DLD1 (cell line): ENCODE results near the gene TMEM129.

Source experiments
- in situ Hi-C: cut with HindIII; loops from 2 replicates; pipeline ENCODE4 v1.10.0; 2017; ENCODE audit warnings: low sequenced_read_pairs

TMEM129 gene

DNA sequence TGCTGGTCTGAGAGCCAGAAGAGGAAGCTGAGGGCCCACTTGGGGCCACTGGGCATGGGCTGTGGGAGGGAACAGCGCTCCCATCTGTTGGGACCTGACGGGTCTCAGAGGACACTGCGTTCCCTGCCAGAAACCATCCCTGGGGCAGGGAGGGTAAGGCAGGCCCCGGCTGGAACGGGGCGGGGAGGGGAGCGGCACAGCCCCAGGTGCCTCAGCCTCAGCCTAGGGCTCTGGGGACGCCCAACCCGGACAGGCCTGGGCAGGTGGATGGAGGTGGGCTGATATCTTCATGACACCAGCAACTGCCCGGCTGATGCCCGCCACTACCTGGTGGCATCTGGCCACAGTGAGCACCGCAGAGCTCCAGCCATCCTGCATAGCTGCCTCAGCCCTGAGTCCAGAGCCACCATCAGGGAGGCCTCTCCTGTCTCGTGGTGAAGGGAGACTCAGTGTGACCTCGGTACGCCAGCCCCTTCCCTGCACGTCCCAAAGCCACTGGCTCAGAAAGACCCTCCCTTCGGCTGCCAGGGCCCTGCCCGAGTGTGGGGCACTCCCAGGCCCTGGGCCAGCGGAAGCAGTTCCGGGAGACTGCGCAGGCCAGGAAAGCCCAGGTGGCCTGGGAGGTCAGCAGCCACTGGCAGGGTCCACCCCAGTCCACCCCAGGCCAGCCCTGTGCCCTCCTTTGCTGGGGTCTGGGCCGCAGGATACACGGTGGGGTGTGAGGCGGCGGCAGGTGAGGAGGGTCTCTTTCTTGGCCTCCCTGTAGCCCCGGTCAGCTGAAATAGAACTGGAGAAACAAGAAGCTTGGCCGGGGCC, 37.4 kb upstream of the TMEM129 start:
- in situ Hi-C loops: no loop called here

DNA sequence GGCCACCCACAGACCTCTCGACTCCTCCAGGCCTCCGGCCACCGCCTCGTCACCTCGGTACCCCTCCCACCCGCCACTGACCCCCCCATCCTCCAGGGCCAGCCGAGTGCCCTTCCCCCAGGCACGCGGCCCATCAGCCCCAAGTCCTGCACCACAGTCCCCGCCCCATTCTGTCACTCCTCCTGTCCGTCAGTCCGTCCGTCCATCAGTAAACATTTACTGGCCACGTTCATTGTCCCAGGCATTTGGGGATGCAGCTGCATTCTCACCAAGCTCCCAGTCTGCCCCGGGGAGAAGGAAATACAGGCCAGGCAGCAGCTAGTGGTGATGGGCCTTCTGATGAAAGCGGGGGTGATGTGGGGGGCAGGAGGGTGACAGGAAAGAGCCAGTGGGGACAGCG, 36.7 kb upstream of the TMEM129 start:
- in situ Hi-C loops: no loop called here

DNA sequence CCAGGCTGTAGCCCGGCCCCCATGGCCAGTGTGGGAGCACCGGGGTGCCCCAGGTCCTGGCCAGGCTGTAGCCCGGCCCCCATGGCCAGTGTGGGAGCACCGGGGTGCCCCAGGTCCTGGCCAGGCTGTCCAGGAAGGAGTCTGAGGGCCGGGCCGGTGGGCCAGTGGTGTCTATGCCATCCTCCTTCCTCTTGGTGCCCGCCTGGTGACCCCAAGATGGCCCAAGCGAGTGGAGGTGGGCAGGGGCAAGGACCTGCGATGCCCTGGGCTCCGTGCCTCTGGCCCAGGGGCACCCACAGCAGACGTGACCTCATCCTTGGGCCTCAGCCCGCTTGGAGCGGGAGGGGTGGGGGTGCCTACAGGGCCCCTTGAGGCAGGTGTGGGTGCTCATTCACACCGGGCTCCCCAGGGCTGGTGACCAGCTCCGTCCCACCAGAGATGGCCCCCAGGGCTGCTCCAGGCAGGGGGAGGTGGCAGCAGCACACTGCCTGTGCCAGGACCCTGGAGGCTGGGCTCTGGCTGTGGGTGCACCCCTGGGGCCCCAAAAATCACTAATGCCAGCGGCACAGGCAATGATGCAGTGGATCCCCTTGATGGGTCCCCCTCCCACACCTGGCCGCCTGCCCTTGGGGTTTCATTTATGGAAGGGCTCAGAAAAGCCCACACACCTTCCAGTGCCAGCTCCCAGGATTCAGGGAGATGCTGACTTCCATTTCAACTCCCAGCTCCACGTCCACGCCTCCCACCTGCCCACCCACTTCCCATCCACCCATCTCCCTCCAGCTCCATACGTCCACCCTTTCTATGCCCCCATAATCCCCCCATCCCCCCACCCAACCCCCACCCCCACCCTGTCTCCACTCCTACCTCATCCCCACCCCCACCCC, 36.0 kb upstream of the TMEM129 start:
- in situ Hi-C loops: no loop called here

DNA sequence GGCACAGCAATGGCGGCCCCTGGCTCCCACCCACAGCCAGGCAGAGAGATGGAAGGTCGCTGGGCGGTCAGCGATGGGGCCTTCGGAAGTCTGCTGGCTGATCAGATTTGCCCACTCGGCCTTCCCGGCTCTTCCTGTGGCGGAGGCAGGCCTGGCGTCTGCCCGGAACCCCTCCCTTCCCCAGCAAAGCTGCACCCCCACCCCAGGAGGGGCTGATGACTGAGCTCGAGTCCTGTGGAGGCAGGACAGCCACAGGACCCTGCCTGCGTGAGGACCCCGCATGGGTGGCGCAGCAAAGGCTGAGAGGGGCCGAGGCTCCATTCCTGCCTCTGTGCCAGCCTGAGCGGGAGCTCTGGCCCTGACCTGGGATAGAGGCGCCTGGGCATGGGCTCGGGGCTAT, 35.0 kb upstream of the TMEM129 start:
- in situ Hi-C loops: no loop called here

DNA sequence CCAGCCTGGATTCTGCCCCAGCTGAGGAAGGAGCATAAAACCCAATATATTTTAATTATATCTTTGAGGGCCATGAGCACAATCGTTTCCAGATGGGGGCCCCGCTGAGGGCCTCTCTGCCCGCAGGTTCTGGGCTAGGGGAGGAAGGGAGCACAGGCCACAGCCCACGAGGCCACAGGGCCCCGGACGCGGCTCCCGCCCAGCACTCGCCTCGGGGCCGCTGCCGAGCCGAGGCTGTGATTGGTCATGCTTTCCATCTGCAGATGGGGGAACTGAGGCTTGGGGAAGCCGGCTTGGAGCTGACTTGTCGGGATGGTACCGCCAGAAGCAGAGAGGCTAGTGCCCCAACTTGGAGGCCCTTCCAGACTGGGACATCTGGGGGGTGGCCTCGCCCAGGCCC, 34.2 kb upstream of the TMEM129 start:
- in situ Hi-C loops: no loop called here

DNA sequence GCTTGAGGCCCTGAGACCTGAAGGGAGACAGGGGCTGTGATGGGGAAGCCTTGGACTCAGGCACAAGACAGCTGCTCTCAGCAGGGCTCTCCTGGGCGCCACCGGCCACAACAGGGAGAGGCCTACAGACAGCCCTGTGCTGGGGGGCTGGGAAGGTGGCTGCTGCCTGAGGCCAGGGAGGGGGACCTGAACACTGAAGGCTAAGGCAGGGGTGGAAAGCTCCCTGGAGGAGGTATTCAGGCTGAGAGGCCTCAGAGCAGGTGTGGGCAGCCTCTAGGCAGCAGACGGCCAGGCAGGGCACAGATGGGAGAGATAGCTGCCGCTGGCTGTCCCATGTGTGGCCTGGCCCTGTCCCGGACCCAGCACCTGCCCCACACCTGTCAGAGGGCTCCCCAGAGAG, 33.2 kb upstream of the TMEM129 start:
- in situ Hi-C loops: no loop called here

DNA sequence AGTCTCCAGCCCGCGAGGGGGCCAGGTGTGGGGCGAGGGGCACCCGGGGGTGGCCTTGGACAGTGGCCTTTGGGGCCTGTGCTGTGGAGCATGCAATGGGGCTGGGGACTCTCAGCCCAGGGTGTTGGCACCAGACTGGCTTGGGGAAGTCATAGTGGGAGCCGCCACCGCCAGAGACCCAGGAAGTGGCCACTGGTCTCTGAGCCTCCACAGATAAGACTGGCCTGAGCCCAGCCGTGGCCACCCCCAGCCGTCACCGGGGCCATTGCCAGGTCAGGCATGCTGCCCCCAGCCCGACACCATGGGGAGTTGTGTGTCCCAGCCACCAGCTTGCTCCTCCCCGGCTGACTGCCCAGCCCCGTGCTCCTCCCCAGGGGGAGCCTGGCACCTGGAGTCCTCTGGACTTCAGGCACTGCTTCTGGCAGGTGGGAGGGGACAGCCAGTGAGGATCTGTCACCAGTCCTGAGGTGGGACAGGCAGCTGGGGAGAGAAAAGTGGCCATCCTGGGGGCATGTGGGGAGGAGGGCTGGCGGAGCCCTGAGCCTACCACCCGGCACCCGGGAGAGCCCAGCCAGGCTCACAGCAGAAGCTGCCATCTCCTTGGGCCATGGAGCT, 32.7 kb upstream of the TMEM129 start:
- in situ Hi-C loops: no loop called here

DNA sequence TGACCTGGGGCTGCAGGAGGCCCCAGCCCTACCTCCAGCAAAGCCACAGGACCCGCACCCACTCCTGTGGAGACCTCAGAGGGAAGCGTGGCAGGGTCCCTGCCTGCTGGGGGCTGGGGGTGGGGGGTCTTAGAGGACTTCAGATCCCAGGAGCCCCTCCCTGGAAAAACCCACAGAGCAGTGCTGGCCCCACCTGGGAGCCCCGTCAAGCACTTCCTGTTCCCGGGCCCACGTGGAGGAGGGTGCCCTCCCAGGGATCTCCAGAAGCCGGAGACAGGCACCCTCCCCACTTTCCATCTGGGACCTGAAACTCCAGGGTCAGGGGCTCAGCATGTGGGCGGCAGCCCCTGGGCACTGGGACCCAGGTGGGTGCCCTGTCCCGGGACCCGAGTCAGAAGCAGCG, 32.2 kb upstream of the TMEM129 start:
- in situ Hi-C loops: no loop called here

DNA sequence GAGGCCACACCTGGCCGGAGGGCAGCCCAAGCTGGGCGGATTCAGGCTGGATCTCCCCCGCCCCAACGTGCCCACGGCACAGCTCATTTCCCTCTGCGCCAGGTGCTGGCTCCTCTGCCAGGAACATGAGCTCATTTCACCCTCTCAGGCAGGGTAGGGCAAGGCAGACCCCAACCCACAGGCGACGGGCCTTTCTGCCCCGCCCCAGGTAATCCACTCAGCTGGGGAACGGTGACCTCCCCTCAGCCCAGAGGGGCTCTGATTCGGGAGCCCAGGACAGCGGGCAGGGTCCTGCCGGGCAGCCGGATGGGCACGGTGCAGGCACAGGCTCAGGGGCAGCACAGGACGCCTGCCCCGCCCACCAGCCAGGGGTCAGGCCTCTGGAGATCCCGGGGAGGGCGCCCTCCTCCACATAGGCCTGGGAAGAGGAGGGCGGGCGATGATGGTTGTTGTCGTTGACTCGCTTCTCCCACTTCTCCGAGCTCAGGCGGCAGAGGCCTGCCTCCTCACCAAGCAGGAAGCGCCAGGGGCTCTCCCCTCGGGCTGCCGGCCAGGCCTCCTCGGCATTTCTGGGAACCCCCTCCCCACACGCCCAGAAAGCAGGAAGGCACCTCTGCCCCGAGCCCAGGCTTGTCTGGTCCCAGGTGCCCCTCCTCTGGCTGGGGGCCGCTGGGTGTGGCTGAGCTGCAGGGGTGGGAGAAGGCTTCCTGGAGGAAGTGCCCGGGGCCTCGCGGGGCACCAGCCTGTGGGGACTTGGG, 31.3 kb upstream of the TMEM129 start:
- in situ Hi-C loops: no loop called here

DNA sequence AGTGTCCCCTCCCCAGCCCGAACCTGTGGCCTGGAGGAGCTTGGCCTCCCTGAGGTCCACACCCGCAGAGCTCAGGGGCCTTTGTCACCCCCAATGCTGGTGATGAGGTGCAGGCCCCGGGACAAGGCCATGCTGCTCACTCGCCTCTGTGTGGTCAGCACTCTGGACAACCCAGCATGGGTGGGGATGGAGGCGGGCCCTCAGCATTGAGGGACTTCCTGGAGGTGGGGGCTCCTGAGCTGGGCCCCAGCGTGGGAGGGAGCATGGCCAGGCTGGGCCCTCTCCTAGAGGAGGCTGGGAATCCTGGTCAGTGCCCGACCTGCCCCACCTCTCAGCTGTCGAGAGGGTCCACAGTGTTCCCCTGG, 30.8 kb upstream of the TMEM129 start:
- in situ Hi-C loops: no loop called here

DNA sequence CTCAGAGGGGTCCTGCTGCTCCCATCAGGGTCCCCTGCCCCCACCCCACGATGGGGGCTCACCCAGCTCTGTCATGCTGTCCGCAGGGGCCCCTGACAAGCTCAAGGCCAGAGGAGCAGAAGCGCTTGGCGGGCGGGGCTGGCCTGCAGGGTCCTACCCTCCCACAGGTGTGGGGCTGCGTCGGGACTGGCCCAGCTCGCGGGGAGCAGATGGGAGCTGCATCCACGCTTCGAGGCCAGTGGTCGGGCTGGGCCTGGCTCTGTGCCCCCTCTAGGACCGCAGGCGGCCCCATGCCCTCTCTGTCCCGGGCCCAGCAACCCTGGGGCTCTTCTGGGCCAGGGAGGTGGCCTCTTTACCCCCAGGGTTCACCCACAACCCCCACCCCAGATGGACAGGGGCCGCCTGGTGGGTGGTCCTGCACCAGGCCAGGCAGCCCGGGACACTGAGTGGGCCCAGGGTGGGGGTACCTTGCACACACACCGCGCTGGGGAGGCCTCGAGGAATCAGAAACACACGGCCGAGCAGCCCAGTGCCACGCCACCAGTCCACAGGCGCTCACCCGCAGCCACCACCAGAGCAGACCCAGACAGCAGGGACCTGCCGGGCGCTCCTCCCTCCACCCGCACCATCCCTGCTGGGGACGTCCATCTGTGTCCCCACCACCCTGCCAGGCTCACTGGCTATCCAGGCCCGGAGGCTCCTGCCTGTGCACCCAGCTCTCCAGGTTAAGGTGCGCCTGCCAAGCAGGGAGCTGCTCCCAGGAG, 30.2 kb upstream of the TMEM129 start:
- in situ Hi-C loops: no loop called here

DNA sequence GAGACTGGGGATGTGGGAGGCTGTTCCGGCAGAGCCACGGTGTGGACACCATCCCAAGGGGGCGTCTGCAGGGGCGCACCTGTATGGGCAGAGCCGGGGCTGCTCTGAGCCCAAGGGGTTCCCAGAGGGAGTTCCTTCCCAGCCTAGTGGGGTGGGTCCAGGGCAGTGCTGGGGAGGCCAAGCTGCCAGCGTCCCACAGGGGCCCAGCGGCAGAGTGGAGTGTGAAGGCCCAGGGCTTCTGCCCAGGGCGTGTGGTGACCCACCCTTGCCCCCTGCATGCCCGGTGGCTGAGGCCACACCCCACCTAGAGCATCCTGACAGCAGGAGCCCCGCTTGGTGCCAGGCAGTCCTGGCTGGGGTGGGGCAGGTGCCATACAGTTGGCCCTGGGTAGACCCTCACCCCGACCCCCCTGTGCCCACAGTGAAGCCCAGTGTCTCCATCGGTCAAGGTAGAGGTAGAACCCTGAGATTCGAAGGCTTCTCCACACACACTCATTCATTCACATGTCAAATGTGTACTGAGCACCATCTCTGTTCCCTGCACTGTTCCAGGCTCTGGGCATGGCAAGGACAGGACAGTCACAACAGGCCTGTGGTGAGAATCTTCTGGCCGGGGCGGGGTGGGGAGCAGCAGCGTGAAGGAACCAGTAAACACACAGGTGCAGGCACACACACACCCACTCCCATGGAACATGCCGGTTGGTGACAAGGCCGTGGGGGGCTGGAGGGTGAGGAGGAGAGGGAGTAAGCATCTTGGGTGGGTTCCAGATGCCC, 29.4 kb upstream of the TMEM129 start:
- in situ Hi-C loops: no loop called here

DNA sequence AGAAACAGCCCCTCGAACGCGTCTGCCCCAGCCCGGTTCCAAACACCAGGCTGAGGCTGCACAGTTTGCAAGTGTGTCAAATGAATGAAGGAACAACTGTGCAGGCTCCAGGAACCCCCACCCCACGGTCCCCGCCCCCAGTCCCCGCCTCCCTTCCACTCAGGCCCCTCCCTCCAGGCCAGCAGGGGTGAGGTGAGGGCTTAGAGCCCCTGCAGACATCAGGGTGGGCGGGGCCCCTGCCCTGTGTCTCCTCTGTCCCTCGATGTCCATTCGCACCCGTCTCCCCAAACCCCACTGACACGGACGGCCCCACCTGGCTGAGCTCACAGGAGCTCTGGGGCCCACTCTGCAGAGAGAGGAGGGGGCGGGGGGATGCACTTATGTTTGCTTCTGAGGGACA, 28.7 kb upstream of the TMEM129 start:
- in situ Hi-C loops: no loop called here

DNA sequence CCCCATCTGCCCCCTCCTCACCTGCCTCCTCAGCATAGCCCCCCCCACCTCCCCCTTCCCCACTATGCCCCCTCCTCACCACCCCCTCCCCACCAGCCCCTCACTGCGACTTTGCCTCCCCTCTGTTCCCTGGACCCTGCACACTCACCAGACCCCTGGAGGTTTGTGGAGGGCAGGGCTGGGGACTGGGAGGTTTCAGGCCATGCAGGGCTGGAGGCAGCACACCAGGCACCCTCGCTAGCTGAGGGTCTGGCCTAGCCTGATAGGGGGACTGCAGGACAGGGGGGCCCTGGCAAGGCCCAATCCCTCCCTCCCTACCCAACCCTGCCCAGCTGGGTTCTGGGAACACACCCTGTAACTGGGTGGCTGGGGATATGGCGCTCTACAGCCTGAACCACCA, 28.2 kb upstream of the TMEM129 start:
- in situ Hi-C loops: no loop called here

DNA sequence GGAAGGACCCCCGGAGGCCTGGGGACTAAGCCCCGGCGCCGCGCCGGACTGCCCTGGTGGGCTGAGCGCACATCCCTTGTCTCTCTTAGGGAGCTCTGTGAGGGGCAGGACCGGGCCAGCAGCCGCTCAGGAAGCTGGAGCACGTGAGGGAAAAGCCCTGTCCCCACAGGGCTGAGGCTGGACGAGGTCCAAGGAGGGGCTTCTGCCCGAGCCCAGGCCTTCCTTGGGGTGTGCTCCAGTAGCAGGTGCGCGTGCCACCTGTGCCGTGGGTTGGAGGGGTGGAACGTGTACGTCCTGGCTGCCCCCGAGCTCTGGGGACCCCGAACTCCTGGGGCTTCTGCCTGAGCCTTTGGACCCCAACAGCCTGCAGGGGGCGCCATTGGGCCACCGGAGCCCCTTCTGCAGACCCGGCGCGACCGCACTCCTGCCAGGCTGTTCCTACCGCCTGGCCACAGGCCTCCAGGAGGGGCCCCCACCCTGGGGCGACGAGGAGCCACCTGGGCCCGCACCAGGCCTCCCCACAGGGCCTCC, 27.4 kb upstream of the TMEM129 start:
- in situ Hi-C loops: no loop called here

DNA sequence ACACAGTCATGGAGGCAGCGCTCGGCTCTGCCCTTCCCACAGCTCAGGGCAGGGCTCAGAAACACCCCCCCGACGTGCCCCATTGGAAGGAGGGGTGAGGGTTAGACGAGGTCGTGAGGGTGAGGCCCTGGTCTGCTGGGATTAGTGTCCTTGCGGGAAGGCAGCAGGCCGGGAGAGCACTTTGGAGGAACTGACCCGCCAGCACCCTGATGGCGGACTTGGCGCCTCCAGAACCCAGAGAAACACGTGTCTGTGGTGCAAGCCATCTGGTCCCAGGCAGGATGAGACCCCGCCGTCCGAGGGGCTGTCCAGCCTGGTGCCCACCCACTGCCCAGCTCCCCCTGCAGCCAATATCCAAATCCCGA, 26.5 kb upstream of the TMEM129 start:
- in situ Hi-C loops: no loop called here

DNA sequence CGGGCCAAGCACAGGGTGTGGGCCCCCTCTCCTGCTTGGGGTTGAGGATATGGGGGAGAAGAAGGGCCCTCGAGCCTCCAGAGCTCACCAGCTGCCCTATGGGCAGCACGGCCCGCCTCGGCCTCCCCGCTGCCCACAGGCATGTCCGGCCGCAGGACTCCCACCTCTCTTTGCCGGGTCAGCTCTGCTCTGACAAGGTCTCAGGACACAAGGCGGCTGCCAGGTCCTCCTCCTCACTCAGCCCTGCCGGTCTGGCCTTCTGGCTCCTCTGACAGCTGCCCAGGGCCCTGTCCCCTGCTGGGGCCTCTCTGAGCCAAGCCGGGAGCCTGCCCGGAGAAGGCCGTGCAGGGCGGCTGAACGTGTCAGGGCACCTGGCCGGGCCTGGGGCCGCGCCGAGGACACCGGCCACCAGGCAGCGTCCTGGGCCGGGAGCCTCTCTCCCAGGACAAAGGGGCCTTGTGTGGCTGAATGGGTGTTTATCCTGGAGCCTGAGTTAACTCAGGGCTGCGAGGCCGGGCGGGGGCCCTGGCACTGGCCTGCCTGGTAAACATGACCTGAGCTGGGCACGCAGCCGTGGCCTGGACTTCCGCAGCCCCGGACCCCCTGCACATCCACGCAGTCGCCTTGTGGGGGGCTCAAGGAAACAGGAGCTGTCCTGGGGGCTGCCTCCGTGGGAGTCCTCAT, 25.9 kb upstream of the TMEM129 start:
- in situ Hi-C loops: no loop called here

DNA sequence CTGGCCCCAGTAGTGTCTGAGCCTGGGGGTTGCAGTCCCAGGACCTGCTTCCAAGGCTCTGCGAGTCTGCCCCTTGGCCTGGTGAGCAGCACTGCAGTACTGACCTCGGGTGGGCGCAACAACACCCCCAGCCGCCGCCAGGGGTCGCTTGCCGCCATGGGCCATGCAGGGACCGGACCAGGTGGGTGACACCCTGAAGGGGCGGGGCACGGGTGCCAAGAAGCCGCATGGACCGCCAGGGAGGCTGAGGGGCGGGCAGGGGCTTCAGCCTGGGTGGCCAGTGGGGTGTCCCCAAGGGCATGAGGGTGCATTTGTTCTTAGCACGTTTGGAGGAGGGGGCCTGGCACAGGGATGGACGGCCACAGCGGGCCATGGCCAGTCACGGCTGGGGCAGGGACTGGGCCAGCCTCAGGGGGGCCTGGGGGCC, 25.2 kb upstream of the TMEM129 start:
- in situ Hi-C loops: no loop called here

DNA sequence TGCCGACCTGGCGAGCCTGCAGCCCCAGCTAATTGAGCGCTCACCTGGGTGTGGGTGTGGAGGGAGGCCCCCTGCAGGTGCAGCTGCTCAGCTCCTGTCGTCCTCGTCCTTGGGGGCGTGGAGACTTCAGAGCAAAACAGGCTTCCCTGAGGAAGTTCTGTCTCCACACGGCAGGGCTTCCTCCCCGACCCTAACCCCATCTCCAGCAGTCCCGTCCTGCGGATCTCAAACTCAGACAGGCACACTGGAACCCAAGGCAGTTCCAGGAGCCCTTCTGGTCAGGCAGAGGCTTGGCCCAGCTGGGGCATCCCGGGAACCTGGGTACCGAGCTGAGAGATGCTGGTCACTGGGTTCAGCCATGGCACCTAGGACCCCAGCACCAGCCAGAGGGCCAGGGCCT, 24.6 kb upstream of the TMEM129 start:
- in situ Hi-C loops: no loop called here
